ENCODE data around the gene ATN1.

ATN1 gene

DNA sequence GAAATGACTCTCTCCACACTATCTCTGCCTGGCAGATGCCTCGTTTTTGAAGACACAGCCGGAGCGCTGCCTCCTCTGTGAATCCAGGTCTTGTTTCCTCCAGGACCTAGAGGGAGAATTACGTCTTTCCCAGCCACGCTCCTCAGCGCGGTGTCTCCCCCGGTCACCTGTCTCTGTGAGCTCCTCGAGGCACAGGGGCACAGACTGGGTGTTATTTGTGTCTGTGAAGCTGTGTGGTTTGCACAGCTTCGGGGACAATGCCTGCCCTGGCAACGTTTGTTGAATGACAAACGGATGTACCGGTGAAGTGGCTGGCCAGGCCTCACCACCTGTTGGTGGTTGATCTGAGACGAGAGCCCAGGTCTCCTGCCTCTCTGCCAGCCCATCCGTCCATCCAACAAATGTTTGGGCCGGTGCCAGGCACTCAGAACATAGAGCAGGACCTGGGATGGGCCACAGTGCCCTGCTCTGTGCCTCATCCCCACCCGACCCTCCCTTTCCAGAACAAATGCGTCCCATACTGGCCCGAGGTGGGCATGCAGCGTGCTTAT is 29.5 kb downstream of the ATN1 start:
- TF ChIP-seq, protein P1, sequence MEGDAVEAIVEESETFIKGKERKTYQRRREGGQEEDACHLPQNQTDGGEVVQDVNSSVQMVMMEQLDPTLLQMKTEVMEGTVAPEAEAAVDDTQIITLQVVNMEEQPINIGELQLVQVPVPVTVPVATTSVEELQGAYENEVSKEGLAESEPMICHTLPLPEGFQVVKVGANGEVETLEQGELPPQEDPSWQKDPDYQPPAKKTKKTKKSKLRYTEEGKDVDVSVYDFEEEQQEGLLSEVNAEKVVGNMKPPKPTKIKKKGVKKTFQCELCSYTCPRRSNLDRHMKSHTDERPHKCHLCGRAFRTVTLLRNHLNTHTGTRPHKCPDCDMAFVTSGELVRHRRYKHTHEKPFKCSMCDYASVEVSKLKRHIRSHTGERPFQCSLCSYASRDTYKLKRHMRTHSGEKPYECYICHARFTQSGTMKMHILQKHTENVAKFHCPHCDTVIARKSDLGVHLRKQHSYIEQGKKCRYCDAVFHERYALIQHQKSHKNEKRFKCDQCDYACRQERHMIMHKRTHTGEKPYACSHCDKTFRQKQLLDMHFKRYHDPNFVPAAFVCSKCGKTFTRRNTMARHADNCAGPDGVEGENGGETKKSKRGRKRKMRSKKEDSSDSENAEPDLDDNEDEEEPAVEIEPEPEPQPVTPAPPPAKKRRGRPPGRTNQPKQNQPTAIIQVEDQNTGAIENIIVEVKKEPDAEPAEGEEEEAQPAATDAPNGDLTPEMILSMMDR (IDR thresholded peaks at IDR 0.05; ENCODE audit: control insufficient read depth, extremely low read depth, insufficient read depth) = no peak
- no peak overlapping the region for H3K4me3 ChIP-seq (ENCODE audit: low read depth, low read length)
- DNase-seq (ENCODE audit: low read depth) = no peak

DNA sequence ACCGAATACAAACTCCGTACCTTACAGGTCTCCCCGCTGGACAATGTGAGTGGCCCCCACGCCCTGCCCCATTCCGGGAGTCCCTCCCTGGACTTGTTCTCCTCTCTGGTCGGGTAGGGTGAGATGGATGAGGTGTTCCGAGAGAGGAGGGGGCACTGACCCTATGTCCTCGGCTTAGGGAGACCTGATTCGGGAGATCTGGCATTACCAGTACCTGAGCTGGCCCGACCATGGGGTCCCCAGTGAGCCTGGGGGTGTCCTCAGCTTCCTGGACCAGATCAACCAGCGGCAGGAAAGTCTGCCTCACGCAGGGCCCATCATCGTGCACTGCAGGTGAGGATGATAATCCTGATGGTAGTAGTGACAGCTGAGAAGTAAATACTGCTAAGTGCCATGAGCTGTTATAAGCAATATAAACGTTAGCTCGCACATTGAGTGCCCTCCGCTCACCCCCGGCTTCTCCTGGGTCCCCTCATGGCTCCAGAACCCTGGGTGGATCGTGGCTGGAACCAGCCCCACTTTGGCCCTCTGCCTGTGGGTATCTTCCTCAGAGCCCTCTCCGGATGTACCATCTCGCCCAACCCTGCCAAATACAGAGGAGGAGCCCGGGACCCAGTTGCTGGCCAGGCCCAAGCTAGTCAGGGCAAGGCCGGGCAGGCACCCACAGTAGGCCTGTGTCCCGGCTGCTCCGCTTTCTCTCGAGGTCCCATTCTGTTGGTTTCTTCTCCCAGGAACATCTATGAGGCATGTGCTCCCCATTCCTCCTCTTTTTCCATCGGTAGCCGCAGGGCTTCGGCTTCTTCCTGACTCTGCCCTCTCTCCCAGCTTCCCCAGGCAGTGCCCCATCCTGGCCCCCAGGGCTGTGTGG is 30.2 kb downstream of the ATN1 start:
- no peak overlapping the region for H3K4me3 ChIP-seq (ENCODE audit: low read depth, low read length)
- TF ChIP-seq, protein P1 (IDR thresholded peaks at IDR 0.05; ENCODE audit: control insufficient read depth, extremely low read depth, insufficient read depth) = no peak

DNA sequence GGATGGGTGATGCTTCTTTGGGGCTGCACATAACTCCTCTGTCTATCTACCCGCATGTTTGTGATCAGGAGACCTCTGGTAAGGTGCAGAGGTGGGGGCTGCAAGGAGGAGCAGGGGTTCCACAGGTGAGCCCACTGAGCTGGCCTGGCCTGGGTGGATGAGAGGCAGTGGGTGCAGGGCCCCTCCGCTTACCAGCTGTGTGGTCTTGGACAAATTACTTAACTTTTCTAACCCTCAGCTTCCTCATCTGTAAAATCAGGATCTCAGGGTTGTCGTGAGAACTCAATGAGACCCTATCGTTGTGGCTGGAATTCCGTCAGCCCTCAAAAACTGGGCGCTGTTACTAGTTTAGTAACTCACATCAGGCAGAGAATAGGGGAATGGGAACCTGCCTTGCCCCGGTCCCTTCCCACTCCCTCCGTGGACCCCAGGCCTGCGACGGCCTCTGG is 30.9 kb downstream of the ATN1 start:
- no peak overlapping the region for H3K4me3 ChIP-seq (ENCODE audit: low read depth, low read length)
- TF ChIP-seq, protein P1 (IDR thresholded peaks at IDR 0.05; ENCODE audit: control insufficient read depth, extremely low read depth, insufficient read depth) = no peak
- no peak for DNase-seq (ENCODE audit: low read depth)

More for the DNA sequence above, 30.2 kb downstream of the ATN1 start:
- no peak for DNase-seq (ENCODE audit: low read depth)

DNA sequence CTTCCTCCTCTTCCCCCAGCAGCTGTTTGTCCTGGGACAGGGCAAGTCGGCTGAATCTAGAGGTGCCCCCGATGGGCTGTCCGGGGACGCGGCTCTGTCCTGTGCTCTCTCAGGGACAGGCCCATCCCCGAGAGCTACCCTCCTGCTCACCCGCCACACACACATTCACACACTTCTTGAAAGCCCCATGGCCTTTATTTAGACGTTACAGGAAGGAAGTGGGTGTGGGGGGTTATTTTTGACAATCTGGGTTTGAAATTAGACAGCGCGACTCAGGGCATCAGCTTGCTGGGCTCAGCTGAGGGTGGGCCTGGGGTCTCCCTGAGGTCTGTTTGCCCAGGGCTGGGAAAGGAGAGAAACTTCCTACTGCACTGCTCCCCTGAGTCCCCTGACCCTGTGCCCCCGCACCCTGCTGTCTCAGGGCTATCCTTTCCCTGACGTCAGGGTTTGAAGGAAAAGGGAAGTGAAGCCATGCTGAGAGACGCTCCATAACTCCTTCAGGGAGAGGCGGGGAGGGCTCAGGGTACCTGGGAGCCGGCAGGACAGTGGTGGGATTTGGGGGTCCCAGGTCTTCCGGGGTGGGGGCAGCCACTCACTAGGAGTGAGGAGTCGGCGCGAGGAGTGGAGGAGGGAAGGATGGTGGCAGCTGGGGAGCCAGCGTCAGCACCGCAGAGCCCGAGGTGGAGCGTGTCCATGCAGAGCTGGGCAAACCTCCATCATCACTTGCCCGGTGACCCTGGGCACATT is 31.5 kb downstream of the ATN1 start:
- no peak overlapping the region for H3K4me3 ChIP-seq (ENCODE audit: low read depth, low read length)
- TF ChIP-seq, protein P1 (IDR thresholded peaks at IDR 0.05; ENCODE audit: control insufficient read depth, extremely low read depth, insufficient read depth) = no peak
- DNase-seq (ENCODE audit: low read depth) = no peak

DNA sequence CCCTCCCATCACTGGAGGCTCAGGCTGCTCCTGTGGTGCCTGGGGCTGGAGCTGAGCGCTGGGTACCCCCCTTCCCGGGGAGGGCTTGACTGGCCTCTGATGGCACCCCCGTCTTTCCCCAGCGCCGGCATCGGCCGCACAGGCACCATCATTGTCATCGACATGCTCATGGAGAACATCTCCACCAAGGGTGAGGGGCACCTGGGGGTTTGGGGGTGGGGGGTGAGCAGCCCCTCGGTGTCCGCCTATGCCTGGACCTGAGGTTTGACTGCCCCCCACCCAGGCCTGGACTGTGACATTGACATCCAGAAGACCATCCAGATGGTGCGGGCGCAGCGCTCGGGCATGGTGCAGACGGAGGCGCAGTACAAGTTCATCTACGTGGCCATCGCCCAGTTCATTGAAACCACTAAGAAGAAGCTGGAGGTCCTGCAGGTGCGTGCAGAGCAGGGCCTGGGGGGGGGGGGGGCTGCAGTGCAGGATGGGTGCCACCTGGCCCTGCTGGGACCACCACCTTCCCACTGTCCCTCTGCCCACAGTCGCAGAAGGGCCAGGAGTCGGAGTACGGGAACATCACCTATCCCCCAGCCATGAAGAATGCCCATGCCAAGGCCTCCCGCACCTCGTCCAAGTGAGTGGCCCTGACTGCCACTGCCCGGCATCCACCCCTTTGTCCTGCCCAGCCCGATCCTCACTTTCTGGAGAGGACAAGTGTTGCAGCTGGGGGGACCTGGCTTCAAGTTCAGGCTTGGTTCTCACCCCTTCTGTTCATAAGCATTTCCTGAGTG is 32.2 kb downstream of the ATN1 start:
- no peak for DNase-seq (ENCODE audit: low read depth)
- TF ChIP-seq, protein P1 (IDR thresholded peaks at IDR 0.05; ENCODE audit: control insufficient read depth, extremely low read depth, insufficient read depth) = no peak
- no peak overlapping the region for H3K4me3 ChIP-seq (ENCODE audit: low read depth, low read length)

DNA sequence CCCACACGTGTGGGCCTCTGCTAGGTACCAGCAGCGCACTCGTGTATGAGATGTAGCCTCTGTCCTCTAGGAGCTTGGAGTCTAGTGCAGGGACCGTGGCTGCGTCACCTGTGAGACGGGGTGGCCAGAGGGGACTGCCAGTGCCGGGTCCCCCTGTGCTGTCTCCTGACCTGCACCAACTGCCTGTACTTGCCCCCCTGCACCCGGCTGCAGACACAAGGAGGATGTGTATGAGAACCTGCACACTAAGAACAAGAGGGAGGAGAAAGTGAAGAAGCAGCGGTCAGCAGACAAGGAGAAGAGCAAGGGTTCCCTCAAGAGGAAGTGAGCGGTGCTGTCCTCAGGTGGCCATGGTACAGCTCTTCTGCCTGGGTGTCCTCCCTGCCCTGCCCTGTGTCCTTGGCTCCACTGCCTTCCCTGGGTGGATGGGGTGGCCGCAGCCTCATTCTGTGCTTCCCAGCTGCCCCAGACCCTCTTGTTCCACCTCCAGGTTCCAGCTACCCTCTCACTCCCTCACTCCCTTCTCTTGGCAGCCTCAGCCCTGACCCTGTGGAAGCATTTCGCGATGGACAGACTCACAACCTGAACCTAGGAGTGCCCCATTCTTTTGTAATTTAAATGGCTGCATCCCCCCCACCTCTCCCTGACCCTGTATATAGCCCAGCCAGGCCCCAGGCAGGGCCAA is 33.0 kb downstream of the ATN1 start:
- TF ChIP-seq, protein P1 (IDR thresholded peaks at IDR 0.05; ENCODE audit: control insufficient read depth, extremely low read depth, insufficient read depth) = peak; percentile 35; the same call in 1 of the 2 replicates
- no peak for DNase-seq (ENCODE audit: low read depth)
- no peak overlapping the region for H3K4me3 ChIP-seq (ENCODE audit: low read depth, low read length)
